Hepatic stellate cell (primary cell): ENCODE results near the gene RIMS1.

Experiments
- DNase-seq: peaks from one replicate; pipeline ENCODE4 v3.0.0; 2011; ENCODE audit warnings: low spot score

The RIMS1 gene

GRCh38 chr6:72416744-72417465 lies 530.6 kb downstream of the RIMS1 start:
- DNase-seq, result no peak

GRCh38 chr6:72417759-72418158 lies 531.4 kb downstream of the RIMS1 start:
- no peak for DNase-seq

- DNase-seq, result no peak
Measured at GRCh38 chr6:72418495-72418894, 532.1 kb downstream of the RIMS1 start.

GRCh38 chr6:72419966-72420365 lies 533.6 kb downstream of the RIMS1 start:
- DNase-seq, result no peak

- no peak for DNase-seq
Measured at GRCh38 chr6:72420409-72420808, 534.1 kb downstream of the RIMS1 start.

GRCh38 chr6:72421387-72421786 lies 535.0 kb downstream of the RIMS1 start:
- DNase-seq, result no peak

GRCh38 chr6:72422171-72422570 lies 535.8 kb downstream of the RIMS1 start:
- DNase-seq, result no peak

GRCh38 chr6:72424476-72424875 lies 538.1 kb downstream of the RIMS1 start:
- DNase-seq, result no peak

GRCh38 chr6:72425003-72425681 lies 538.8 kb downstream of the RIMS1 start:
- peak; percentile 37 for DNase-seq

GRCh38 chr6:72440611-72441010 lies 554.3 kb downstream of the RIMS1 start:
- DNase-seq, result no peak

- DNase-seq, result no peak
Measured at GRCh38 chr6:72446430-72446829, 560.1 kb downstream of the RIMS1 start.
